HepG2 (cell line): Measurements from ENCODE around the gene SNAI3. TPM values are rescaled to one million over a fixed set of nuclear protein-coding genes. Genes with fewer than 3 reads are reported as not detected.

Experiments used
- CHD4 ChIP-seq: fragments of 200-600 bp; sonication (generic); IDR thresholded peaks from 2 replicates; pipeline ENCODE4 v1.7.0; 2017; ENCODE audit warnings: mild to moderate bottlenecking, low read length, borderline replicate concordance
- CREB1 ChIP-seq, 2 experiments: fragments of 450-650 bp in 1 of 2; IDR thresholded peaks; 2 replicates each; pipeline ENCODE4 v1.6.1; 2016 to 2017; ENCODE audit warnings: control low read depth in 1 of 2, mild to moderate bottlenecking in 1 of 2, missing compliant biosample characterization in 1 of 2, missing genetic modification characterization in 1 of 2
- ELF4 ChIP-seq: sonication (generic); formaldehyde crosslinking; IDR thresholded peaks from 2 replicates; pipeline ENCODE4 v1.5.0; 2020; ENCODE audit warnings: missing genetic modification reagents, mild to moderate bottlenecking, moderate library complexity, borderline replicate concordance
- KDM6A ChIP-seq: IDR thresholded peaks from 2 replicates; pipeline ENCODE4 v1.6.1; 2016; ENCODE audit warnings: low read depth
- RFX3 ChIP-seq: IDR thresholded peaks from 2 replicates; pipeline ENCODE4 v1.6.1; 2016; ENCODE audit warnings: missing biosample characterization, missing genetic modification reagents
- SP5 ChIP-seq: IDR thresholded peaks from 2 replicates; pipeline ENCODE4 v1.6.1; 2016; ENCODE audit warnings: low read depth, borderline replicate concordance
- ZFP37 ChIP-seq: sonication (generic); formaldehyde crosslinking; IDR thresholded peaks from 2 replicates; pipeline ENCODE4 v1.4.0; 2020; ENCODE audit warnings: missing genetic modification reagents, borderline replicate concordance
- ZNF256 ChIP-seq: sonication (generic); formaldehyde crosslinking; conservative IDR thresholded peaks from 2 replicates; pipeline ENCODE4 v1.4.0; 2020; ENCODE audit warnings: missing genetic modification reagents
- ZNF30 ChIP-seq: sonication (generic); formaldehyde crosslinking; IDR thresholded peaks from 2 replicates; pipeline ENCODE4 v1.5.0; 2020; ENCODE audit warnings: mild to moderate bottlenecking, missing genetic modification reagents
- ZNF432 ChIP-seq: sonication (generic); formaldehyde crosslinking; IDR thresholded peaks from 2 replicates; pipeline ENCODE4 v1.5.0; 2020; ENCODE audit warnings: missing genetic modification reagents, mild to moderate bottlenecking, borderline replicate concordance
- ZNF446 ChIP-seq: sonication (generic); formaldehyde crosslinking; IDR thresholded peaks from 2 replicates; pipeline ENCODE4 v1.5.0; 2020; ENCODE audit warnings: mild to moderate bottlenecking, missing genetic modification reagents
- ZNF558 ChIP-seq: sonication (generic); formaldehyde crosslinking; IDR thresholded peaks from 2 replicates; pipeline ENCODE4 v1.9.0; 2022; ENCODE audit warnings: mild to moderate bottlenecking, missing genetic modification reagents, borderline replicate concordance
- ZNF629 ChIP-seq: sonication (generic); formaldehyde crosslinking; conservative IDR thresholded peaks from 2 replicates; pipeline ENCODE4 v1.5.0; 2020; ENCODE audit warnings: missing genetic modification reagents
- ZZZ3 ChIP-seq: sonication (generic); formaldehyde crosslinking; IDR thresholded peaks from 2 replicates; pipeline ENCODE4 v1.4.0; 2020; ENCODE audit warnings: missing genetic modification reagents, mild to moderate bottlenecking, borderline replicate concordance
- polyA plus RNA-seq, 8 experiments: library from polyadenylated mRNA; depleted of rRNA in 3 of 8; stranded (reverse) in 7 of 8; unstranded in 1 of 8; fragments of >200 nt; fragmentation: Illumina TruSeq in 4 of 8; extraction: Trizol in 4 of 8; gene quantifications; 2 replicates each; pipeline versions ENCODE4 v1.2.1 to v1.2.3, GENCODE V29; 2011 to 2016; ENCODE audit warnings: low read depth in 4 of 8, missing spikeins in 1 of 8, mixed read lengths in 1 of 8; ENCODE audit not compliant: insufficient read depth in 1 of 8
- total RNA-seq, 5 experiments: library from RNA; depleted of rRNA; stranded (reverse); fragments of >200 nt; fragmentation: Illumina TruSeq; extraction: Trizol; gene quantifications; 2 replicates each; pipeline ENCODE4 v1.2.3, GENCODE V29; 2016; ENCODE audit warnings: low read depth in 1 of 5
- TF ChIP-seq, protein P1 (sequence below): sonication (generic); formaldehyde crosslinking; IDR thresholded peaks from 2 replicates; pipeline ENCODE4 v1.4.0; 2020; ENCODE audit warnings: missing genetic modification reagents
- TF ChIP-seq, protein P2 (sequence below): sonication (generic); formaldehyde crosslinking; IDR thresholded peaks from 2 replicates; pipeline ENCODE4 v1.4.0; 2020; ENCODE audit warnings: missing genetic modification reagents
- TF ChIP-seq, protein P3 (sequence below): sonication (generic); formaldehyde crosslinking; IDR thresholded peaks from 2 replicates; pipeline ENCODE4 v1.5.0; 2020; ENCODE audit warnings: missing genetic modification reagents
- TF ChIP-seq, protein P4 (sequence below): sonication (generic); formaldehyde crosslinking; IDR thresholded peaks from 2 replicates; pipeline ENCODE4 v1.4.0; 2020; ENCODE audit warnings: mild to moderate bottlenecking, missing genetic modification reagents
- TF ChIP-seq, protein P5 (sequence below): sonication (generic); formaldehyde crosslinking; IDR thresholded peaks from 2 replicates; pipeline ENCODE4 v1.4.0; 2020; ENCODE audit warnings: missing genetic modification reagents, borderline replicate concordance

Gene SNAI3
- total and polyA plus RNA-seq, 2 of the 13 experiments (the other 11 are each of a cell fraction or from before 2014, with no cell fraction given): 0.09 to 0.18 TPM

DNA sequence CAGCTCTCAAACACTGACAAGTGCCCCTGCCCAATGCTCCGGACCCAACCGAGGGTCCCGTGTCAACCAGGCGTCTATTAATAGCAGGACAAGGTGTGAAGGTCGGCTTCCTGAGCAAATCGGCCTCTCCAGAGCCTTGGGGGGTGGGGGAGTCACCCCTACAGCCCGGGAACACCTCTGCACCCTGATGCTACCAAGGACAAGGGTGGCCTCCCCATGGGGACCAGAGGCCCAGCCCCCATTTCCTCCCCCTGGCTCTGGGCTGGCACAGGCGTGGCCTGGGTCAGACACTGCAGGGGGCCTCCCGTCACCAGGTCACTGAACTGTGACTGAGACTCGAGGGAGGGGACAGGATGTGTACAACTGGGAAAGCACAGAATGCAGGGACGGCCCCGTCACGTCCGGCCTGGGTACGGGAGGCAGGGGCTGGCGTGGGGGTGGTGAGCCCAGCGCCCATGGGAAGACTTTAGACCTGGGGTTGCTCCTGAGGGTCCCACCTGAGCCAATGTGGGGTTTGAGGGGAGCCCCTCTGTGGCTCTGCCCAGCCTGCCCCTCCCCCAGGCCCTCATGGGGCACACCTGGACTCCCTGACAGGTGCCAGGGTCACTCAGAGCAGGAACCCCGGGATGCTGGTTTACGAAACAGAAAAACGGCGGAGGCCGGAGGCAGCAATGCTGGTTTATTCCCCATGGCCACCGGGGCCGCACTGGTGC, 34.9 kb downstream of the SNAI3 start (continued):
- TF ChIP-seq, protein P1, sequence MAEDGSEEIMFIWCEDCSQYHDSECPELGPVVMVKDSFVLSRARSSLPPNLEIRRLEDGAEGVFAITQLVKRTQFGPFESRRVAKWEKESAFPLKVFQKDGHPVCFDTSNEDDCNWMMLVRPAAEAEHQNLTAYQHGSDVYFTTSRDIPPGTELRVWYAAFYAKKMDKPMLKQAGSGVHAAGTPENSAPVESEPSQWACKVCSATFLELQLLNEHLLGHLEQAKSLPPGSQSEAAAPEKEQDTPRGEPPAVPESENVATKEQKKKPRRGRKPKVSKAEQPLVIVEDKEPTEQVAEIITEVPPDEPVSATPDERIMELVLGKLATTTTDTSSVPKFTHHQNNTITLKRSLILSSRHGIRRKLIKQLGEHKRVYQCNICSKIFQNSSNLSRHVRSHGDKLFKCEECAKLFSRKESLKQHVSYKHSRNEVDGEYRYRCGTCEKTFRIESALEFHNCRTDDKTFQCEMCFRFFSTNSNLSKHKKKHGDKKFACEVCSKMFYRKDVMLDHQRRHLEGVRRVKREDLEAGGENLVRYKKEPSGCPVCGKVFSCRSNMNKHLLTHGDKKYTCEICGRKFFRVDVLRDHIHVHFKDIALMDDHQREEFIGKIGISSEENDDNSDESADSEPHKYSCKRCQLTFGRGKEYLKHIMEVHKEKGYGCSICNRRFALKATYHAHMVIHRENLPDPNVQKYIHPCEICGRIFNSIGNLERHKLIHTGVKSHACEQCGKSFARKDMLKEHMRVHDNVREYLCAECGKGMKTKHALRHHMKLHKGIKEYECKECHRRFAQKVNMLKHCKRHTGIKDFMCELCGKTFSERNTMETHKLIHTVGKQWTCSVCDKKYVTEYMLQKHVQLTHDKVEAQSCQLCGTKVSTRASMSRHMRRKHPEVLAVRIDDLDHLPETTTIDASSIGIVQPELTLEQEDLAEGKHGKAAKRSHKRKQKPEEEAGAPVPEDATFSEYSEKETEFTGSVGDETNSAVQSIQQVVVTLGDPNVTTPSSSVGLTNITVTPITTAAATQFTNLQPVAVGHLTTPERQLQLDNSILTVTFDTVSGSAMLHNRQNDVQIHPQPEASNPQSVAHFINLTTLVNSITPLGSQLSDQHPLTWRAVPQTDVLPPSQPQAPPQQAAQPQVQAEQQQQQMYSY (CRISPR knock-in tag): no peak; the same call in 1 of the 2 replicates
- TF ChIP-seq ELF4 (CRISPR knock-in tag) (0 out of 2 replicates have a peak, but pooled peaks have one; percentile 54), ZNF256 (CRISPR knock-in tag) (peak; percentile 28; the same call in 1 of the 2 replicates), CREB1 (IDR thresholded peaks at IDR 0.05) (peak; percentile 88), CREB1 (CRISPR knock-in tag; IDR thresholded peaks at IDR 0.05) (peak; percentile 94), ZNF629 (CRISPR knock-in tag) (no peak), ZFP37 (no peak), SP5 (CRISPR knock-in tag) (peak; percentile 92), KDM6A (peak; percentile 85), CHD4 (peak; percentile 61; the same call in 1 of the 2 replicates), ZNF446 (CRISPR knock-in tag) (no peak), ZNF558 (CRISPR knock-in tag) (no peak), ZZZ3 (no peak; the same call in none of the 2 replicates), ZNF432 (CRISPR knock-in tag) (no peak), ZNF30 (CRISPR knock-in tag) (no peak), RFX3 (CRISPR knock-in tag) (no peak)
- TF ChIP-seq, protein P2, sequence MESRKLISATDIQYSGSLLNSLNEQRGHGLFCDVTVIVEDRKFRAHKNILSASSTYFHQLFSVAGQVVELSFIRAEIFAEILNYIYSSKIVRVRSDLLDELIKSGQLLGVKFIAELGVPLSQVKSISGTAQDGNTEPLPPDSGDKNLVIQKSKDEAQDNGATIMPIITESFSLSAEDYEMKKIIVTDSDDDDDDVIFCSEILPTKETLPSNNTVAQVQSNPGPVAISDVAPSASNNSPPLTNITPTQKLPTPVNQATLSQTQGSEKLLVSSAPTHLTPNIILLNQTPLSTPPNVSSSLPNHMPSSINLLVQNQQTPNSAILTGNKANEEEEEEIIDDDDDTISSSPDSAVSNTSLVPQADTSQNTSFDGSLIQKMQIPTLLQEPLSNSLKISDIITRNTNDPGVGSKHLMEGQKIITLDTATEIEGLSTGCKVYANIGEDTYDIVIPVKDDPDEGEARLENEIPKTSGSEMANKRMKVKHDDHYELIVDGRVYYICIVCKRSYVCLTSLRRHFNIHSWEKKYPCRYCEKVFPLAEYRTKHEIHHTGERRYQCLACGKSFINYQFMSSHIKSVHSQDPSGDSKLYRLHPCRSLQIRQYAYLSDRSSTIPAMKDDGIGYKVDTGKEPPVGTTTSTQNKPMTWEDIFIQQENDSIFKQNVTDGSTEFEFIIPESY (CRISPR knock-in tag): peak; percentile 71; the same call in 1 of the 2 replicates
- TF ChIP-seq, protein P3, sequence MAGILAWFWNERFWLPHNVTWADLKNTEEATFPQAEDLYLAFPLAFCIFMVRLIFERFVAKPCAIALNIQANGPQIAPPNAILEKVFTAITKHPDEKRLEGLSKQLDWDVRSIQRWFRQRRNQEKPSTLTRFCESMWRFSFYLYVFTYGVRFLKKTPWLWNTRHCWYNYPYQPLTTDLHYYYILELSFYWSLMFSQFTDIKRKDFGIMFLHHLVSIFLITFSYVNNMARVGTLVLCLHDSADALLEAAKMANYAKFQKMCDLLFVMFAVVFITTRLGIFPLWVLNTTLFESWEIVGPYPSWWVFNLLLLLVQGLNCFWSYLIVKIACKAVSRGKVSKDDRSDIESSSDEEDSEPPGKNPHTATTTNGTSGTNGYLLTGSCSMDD (CRISPR knock-in tag): no peak
- TF ChIP-seq, protein P4, sequence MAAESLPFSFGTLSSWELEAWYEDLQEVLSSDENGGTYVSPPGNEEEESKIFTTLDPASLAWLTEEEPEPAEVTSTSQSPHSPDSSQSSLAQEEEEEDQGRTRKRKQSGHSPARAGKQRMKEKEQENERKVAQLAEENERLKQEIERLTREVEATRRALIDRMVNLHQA (CRISPR knock-in tag): no peak
- TF ChIP-seq, protein P5, sequence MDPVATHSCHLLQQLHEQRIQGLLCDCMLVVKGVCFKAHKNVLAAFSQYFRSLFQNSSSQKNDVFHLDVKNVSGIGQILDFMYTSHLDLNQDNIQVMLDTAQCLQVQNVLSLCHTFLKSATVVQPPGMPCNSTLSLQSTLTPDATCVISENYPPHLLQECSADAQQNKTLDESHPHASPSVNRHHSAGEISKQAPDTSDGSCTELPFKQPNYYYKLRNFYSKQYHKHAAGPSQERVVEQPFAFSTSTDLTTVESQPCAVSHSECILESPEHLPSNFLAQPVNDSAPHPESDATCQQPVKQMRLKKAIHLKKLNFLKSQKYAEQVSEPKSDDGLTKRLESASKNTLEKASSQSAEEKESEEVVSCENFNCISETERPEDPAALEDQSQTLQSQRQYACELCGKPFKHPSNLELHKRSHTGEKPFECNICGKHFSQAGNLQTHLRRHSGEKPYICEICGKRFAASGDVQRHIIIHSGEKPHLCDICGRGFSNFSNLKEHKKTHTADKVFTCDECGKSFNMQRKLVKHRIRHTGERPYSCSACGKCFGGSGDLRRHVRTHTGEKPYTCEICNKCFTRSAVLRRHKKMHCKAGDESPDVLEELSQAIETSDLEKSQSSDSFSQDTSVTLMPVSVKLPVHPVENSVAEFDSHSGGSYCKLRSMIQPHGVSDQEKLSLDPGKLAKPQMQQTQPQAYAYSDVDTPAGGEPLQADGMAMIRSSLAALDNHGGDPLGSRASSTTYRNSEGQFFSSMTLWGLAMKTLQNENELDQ (CRISPR knock-in tag): no peak
